ENCODE data around the gene MPO.

DNA sequence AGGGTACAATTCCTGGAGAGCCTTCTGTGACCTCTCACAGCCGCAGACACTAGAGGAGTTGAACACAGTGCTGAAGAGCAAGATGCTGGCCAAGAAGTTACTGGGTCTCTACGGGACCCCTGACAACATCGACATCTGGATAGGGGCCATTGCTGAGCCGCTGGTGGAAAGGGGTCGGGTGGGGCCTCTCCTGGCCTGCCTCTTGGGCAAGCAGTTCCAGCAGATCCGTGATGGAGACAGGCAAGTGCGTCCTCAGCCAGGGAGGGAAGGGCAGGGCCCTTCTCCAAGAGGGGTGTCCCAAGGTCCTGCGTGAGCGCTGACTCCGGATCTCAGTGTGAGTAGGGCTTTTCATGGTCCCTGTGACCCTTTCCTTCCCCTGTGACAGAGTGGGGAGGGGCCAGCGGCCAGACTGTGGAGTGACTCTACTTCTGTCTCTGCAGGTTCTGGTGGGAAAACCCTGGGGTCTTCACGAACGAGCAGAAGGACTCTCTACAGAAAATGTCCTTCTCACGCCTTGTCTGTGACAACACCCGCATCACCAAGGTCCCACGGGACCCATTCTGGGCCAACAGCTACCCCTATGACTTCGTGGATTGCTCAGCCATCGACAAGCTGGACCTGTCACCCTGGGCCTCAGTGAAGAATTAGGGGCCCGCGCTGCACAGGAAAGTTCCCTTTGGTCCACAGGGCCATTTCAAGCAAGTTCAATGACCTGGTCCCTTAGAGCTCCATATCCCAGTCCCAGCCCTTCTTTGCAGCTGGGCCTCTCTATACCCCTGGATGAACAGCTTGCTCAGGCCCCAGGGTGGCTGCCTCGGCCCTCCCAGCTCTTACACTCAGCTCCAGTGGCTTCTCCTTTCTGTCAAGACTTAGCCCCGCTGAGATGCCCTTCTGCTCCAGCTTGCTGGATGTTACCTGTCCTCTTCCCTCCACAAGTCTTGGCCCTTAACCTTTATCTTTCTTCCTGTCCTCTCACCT, 13.1 kb downstream of the MPO start:
- no peak for TF ChIP-seq POLR2A (IDR thresholded peaks at IDR 0.05; ENCODE audit: low read depth, low read length)
- no peak for TF ChIP-seq BHLHE40 (IDR thresholded peaks at IDR 0.05; ENCODE audit: borderline replicate concordance in 1 of 2, low read depth in 2 of 2, low read length in 1 of 2)
- TF ChIP-seq, protein P1, sequence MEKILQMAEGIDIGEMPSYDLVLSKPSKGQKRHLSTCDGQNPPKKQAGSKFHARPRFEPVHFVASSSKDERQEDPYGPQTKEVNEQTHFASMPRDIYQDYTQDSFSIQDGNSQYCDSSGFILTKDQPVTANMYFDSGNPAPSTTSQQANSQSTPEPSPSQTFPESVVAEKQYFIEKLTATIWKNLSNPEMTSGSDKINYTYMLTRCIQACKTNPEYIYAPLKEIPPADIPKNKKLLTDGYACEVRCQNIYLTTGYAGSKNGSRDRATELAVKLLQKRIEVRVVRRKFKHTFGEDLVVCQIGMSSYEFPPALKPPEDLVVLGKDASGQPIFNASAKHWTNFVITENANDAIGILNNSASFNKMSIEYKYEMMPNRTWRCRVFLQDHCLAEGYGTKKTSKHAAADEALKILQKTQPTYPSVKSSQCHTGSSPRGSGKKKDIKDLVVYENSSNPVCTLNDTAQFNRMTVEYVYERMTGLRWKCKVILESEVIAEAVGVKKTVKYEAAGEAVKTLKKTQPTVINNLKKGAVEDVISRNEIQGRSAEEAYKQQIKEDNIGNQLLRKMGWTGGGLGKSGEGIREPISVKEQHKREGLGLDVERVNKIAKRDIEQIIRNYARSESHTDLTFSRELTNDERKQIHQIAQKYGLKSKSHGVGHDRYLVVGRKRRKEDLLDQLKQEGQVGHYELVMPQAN (conservative IDR thresholded peaks at IDR 0.05): no peak
- no peak for TF ChIP-seq FOS (IDR thresholded peaks at IDR 0.05; ENCODE audit: borderline replicate concordance, extremely low read depth, insufficient read length)
- no peak for TF ChIP-seq ZNF687 (IDR thresholded peaks at IDR 0.05)
- TF ChIP-seq REST (IDR thresholded peaks at IDR 0.05; ENCODE audit: low read depth, low read length): no peak
- TF ChIP-seq CEBPB (IDR thresholded peaks at IDR 0.05; ENCODE audit: borderline replicate concordance in 1 of 2, low read depth in 2 of 2, low read length in 2 of 2): no peak
- TF ChIP-seq MXI1 (IDR thresholded peaks at IDR 0.05; ENCODE audit: low read depth, low read length): no peak
- no peak for TF ChIP-seq EZH2 (IDR thresholded peaks at IDR 0.05; ENCODE audit: borderline replicate concordance, control insufficient read depth, low read depth, low read length)
- no peak for TF ChIP-seq SREBF1 (IDR thresholded peaks at IDR 0.05; ENCODE audit: low read length)
- TF ChIP-seq CTCF (IDR thresholded peaks at IDR 0.05 in 2 of 3, conservative IDR thresholded peaks at IDR 0.05 in 1 of 3; ENCODE audit: control insufficient read depth in 2 of 3, extremely low read depth in 1 of 3, insufficient read depth in 1 of 3, low read depth in 3 of 3, low read length in 3 of 3): no peak

Data from GM12878 (cell line).